ENCODE measurements around the gene PLSCR1.

DNA sequence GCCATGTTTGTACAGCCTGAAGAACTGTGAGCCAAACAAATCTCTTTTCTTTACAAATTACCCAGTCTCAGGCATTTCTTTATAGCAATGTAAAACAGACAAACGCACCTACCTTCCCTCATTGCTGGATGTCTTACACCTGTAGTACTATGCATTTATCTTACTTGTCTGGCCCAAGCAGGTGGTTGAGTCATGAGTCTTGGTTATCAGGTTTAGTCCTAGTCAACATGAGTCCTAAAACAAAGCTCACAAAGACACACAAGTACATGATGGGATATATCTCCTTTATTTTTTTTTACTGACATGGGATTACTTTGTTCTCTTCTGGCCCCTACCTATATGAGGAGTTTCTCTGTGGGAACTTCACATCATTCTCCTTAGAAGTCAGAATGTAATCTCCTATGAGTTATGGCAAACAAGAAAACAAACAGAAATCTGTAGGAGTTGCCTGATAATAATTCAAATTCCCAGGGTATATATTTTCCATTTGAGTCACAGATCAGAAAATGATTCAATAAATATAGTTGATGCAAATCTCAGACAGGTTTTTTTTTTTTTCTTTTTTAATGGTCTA is 41.4 kb downstream of the PLSCR1 start:
- TF ChIP-seq, protein P1, sequence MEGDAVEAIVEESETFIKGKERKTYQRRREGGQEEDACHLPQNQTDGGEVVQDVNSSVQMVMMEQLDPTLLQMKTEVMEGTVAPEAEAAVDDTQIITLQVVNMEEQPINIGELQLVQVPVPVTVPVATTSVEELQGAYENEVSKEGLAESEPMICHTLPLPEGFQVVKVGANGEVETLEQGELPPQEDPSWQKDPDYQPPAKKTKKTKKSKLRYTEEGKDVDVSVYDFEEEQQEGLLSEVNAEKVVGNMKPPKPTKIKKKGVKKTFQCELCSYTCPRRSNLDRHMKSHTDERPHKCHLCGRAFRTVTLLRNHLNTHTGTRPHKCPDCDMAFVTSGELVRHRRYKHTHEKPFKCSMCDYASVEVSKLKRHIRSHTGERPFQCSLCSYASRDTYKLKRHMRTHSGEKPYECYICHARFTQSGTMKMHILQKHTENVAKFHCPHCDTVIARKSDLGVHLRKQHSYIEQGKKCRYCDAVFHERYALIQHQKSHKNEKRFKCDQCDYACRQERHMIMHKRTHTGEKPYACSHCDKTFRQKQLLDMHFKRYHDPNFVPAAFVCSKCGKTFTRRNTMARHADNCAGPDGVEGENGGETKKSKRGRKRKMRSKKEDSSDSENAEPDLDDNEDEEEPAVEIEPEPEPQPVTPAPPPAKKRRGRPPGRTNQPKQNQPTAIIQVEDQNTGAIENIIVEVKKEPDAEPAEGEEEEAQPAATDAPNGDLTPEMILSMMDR (IDR thresholded peaks at IDR 0.05), result no peak
- no peak for TF ChIP-seq POLR2A (IDR thresholded peaks at IDR 0.05)
- TF ChIP-seq POLR2AphosphoS5 (IDR thresholded peaks at IDR 0.05), result no peak
- no peak for TF ChIP-seq EP300 (IDR thresholded peaks at IDR 0.05)

All from sigmoid colon (tissue), 4 donors.